ENCODE results near the gene ABCB11. TPM values are rescaled to one million over a fixed set of nuclear protein-coding genes. Genes with fewer than 3 reads are reported as not detected.

Gene ABCB11
- total RNA-seq, 1 donor from 2014 or later: not detected

DNA sequence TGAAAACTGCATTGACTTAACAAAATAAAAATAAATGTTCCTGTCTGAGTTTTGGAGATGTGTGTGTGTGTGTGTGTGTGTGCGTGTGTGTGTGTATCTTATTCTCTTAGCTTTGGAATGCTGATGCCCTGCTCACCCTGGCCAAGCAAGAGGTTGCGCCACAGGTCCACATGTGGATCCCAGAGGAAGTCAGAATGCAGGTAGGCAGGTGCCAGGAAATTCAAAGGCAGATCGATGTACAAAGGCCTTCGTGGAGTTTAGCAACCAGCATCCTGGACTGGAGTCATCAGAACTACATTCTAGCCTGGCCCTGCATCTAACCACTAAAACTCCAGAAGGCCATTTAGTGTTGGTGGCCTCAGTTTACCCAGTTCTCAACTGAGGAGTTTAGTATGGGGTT, 117.6 kb downstream of the ABCB11 start:
- TF ChIP-seq, protein P1, sequence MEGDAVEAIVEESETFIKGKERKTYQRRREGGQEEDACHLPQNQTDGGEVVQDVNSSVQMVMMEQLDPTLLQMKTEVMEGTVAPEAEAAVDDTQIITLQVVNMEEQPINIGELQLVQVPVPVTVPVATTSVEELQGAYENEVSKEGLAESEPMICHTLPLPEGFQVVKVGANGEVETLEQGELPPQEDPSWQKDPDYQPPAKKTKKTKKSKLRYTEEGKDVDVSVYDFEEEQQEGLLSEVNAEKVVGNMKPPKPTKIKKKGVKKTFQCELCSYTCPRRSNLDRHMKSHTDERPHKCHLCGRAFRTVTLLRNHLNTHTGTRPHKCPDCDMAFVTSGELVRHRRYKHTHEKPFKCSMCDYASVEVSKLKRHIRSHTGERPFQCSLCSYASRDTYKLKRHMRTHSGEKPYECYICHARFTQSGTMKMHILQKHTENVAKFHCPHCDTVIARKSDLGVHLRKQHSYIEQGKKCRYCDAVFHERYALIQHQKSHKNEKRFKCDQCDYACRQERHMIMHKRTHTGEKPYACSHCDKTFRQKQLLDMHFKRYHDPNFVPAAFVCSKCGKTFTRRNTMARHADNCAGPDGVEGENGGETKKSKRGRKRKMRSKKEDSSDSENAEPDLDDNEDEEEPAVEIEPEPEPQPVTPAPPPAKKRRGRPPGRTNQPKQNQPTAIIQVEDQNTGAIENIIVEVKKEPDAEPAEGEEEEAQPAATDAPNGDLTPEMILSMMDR (IDR thresholded peaks at IDR 0.05): no peak
- Mint-ChIP-seq H3K27ac (ENCODE audit: unreplicated experiment) (no peak overlapping the region), H3K36me3 (ENCODE audit: unreplicated experiment) (no peaks in the 10 kb centered on the region), H3K4me3 (ENCODE audit: unreplicated experiment) (no peak overlapping the region), H3K27me3 (ENCODE audit: unreplicated experiment) (peaks cover 48% of the 10 kb centered on the region), H3K9me3 (ENCODE audit: unreplicated experiment) (no peaks in the 10 kb centered on the region), H3K4me1 (ENCODE audit: unreplicated experiment) (peaks cover 18% of the 10 kb centered on the region)
- DNase-seq (ENCODE audit: extremely low spot score, unreplicated experiment): no peak

DNA sequence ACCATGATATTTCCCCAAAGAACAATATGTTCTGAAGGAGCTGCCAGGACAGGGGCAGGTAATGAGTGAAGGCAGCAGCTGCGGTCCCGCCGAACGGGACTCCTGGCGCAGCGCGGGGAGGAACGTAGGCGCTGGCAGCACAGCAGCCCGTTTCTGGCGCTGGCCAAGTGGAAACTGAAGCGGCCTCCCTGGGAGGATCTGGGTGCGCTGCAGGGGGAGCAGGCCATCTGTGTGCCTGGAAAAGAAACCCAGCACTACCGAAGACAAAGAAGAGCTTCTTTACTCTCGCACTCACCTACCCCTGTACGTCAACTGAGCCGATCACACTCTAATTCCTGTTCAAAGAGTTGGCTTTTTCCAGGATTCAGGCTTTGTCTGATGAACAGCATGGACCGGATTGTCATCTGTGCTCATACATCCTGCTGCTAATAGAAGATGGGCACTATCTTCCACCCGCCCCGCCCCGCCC, 118.2 kb downstream of the ABCB11 start:
- peaks cover 18% of the 10 kb centered on the region for H3K4me1 Mint-ChIP-seq (ENCODE audit: unreplicated experiment)
- no peaks in the 10 kb centered on the region for H3K9me3 Mint-ChIP-seq (ENCODE audit: unreplicated experiment)
- peak overlapping the region; percentile 67 for H3K4me3 Mint-ChIP-seq (ENCODE audit: unreplicated experiment)
- TF ChIP-seq, protein P1 (IDR thresholded peaks at IDR 0.05): no peak
- H3K27ac Mint-ChIP-seq (ENCODE audit: unreplicated experiment): no peak overlapping the region
- DNase-seq (ENCODE audit: extremely low spot score, unreplicated experiment): no peak
- no peaks in the 10 kb centered on the region for H3K36me3 Mint-ChIP-seq (ENCODE audit: unreplicated experiment)
- H3K27me3 Mint-ChIP-seq (ENCODE audit: unreplicated experiment): peaks cover 44% of the 10 kb centered on the region

DNA sequence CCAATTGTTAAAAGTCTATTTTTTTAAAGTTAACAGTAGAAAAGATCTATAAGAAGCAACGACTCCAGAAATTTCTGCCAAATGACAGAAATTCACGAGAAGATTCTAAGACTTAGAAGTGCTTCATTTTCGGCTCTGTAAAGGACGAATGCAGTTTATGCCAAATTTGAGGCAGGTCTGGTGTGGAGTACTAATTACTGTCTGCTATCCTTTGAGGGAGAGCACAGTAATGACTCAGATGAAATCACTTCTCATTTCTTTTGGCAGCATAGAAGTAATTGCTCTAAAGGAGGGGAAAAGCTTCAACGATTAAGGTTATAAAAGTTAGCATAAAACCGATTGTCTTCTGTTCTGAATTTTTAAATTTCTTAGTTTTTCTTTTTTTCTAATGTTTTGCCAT, 118.7 kb downstream of the ABCB11 start:
- H3K27ac Mint-ChIP-seq (ENCODE audit: unreplicated experiment): no peak overlapping the region

DNA sequence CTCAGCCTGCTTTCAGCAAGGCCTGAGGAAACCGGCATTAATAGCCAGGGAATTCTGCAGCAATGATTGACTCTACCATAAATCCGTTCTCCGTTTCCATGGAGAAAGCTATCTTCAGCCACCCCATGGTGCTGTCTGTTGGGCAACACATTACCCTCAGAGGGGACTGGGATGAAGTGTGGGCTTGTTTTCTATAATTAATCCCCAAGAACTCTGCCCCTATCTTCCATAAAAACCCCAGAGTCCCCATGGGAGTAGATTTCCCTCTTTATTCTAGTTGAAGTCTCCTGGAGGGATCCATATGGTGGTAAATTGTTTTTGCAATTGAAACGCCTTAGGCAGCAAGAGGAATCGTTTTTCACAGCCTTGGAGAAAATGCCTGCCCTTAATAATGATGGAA, 120.8 kb downstream of the ABCB11 start:
- DNase-seq (ENCODE audit: extremely low spot score, unreplicated experiment): no peak
- H3K36me3 Mint-ChIP-seq (ENCODE audit: unreplicated experiment): no peaks in the 10 kb centered on the region
- no peak overlapping the region for H3K4me3 Mint-ChIP-seq (ENCODE audit: unreplicated experiment)
- H3K27me3 Mint-ChIP-seq (ENCODE audit: unreplicated experiment): peaks cover 52% of the 10 kb centered on the region
- TF ChIP-seq, protein P1 (IDR thresholded peaks at IDR 0.05): no peak
- H3K4me1 Mint-ChIP-seq (ENCODE audit: unreplicated experiment): peaks cover 18% of the 10 kb centered on the region
- H3K9me3 Mint-ChIP-seq (ENCODE audit: unreplicated experiment): no peaks in the 10 kb centered on the region
- no peak overlapping the region for H3K27ac Mint-ChIP-seq (ENCODE audit: unreplicated experiment)

More for the DNA sequence above, 118.7 kb downstream of the ABCB11 start:
- Mint-ChIP-seq H3K27me3 (ENCODE audit: unreplicated experiment) (peaks cover 41% of the 10 kb centered on the region), H3K4me1 (ENCODE audit: unreplicated experiment) (peaks cover 18% of the 10 kb centered on the region), H3K36me3 (ENCODE audit: unreplicated experiment) (no peaks in the 10 kb centered on the region), H3K9me3 (ENCODE audit: unreplicated experiment) (no peaks in the 10 kb centered on the region), H3K4me3 (ENCODE audit: unreplicated experiment) (peak overlapping the region; percentile 67)
- TF ChIP-seq, protein P1 (IDR thresholded peaks at IDR 0.05): no peak
- no peak for DNase-seq (ENCODE audit: extremely low spot score, unreplicated experiment)

DNA sequence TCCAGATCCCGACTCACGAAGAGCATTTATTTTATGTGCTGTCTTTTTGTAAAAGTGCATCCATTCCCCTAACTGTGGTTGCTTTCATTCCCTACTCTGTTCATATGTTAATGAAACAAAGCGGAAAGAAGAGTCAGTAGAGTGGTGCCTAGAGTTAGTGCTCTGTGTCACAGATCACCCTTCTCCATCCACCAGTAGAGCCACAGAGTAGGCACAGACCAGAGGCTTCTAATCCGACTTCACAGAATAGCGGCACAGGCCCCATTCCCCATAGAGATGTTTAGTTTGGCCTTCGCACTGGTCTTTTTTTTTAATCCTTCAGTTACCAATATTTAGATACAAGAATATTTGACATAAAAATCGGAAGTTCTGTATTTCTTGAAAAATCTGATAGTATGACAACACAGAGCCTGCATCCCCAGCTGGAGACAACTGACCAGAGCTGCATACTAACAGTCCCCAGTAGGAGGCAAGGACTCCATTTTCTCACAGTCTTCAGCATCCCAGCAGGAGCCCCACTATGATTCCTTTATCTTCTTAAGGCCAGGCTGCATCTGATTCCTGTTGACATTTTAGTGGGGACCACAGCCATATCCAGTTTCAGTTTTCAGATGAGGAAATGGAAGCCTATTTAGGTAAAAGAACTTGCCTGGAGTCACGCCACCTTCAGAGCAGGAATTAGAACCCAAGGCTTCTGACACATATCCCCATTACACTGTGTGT, 123.0 kb downstream of the ABCB11 start:
- Mint-ChIP-seq H3K27me3 (ENCODE audit: unreplicated experiment) (peaks cover 54% of the 10 kb centered on the region), H3K4me1 (ENCODE audit: unreplicated experiment) (peaks cover 15% of the 10 kb centered on the region), H3K4me3 (ENCODE audit: unreplicated experiment) (no peak overlapping the region), H3K9me3 (ENCODE audit: unreplicated experiment) (no peaks in the 10 kb centered on the region), H3K36me3 (ENCODE audit: unreplicated experiment) (no peaks in the 10 kb centered on the region), H3K27ac (ENCODE audit: unreplicated experiment) (no peak overlapping the region)
- TF ChIP-seq, protein P1 (IDR thresholded peaks at IDR 0.05): no peak
- no peak for DNase-seq (ENCODE audit: extremely low spot score, unreplicated experiment)

Measured in osteocyte (in vitro differentiated cells).